Stimulated activated CD4-positive, alpha-beta T cell treated with anti-CD3 and anti-CD28 coated beads, Interleukin-12 subunit alpha, Interleukin-12 subunit beta, amount 100 ng/mL, for 48 hours (primary cell): ENCODE measurements around the gene OSBPL1A.
A peak's percentile ranks its signal among the peaks of the same experiment; 100 is the strongest.
"Not testable (repeated sequence)": the region's sequence is repeated elsewhere in the genome, so short reads cannot be mapped to it uniquely, and the experiment has no call there.

ENCODE experiments used
- DNase-seq, 3 donors: peaks; one replicate each; pipeline ENCODE4 v3.0.0-alpha.2; 2020; ENCODE audit warnings: low read depth in 2 of 3, low spot score in 1 of 3

The OSBPL1A gene

GRCh38 chr18:24189664-24190346 lies 207.8 kb downstream of the OSBPL1A start:
- no peak for DNase-seq

GRCh38 chr18:24189007-24189528 lies 208.6 kb downstream of the OSBPL1A start:
- no peak for DNase-seq

GRCh38 chr18:24188120-24188519 lies 209.5 kb downstream of the OSBPL1A start:
- no peak for DNase-seq

- no peak for DNase-seq
Measured at GRCh38 chr18:24187689-24188088, 209.9 kb downstream of the OSBPL1A start.

- DNase-seq = no peak
Measured at GRCh38 chr18:24187049-24187448, 210.6 kb downstream of the OSBPL1A start.

- DNase-seq = no peak
Measured at GRCh38 chr18:24185805-24186204, 211.8 kb downstream of the OSBPL1A start.

- no peak for DNase-seq
Measured at GRCh38 chr18:24181806-24182205, 215.8 kb downstream of the OSBPL1A start.

- no peak for DNase-seq
Measured at GRCh38 chr18:24180048-24180447, 217.6 kb downstream of the OSBPL1A start.

GRCh38 chr18:24177499-24178133 lies 220.0 kb downstream of the OSBPL1A start:
- no peak for DNase-seq

GRCh38 chr18:24176727-24177416 lies 220.8 kb downstream of the OSBPL1A start:
- DNase-seq = peak; percentile 18 to 52 (median 43)

- no peak for DNase-seq
Measured at GRCh38 chr18:24173997-24174396, 223.6 kb downstream of the OSBPL1A start.

- peak in 1 of 3 donors; percentile 7 for DNase-seq
Measured at GRCh38 chr18:24170360-24170759, 227.3 kb downstream of the OSBPL1A start.

GRCh38 chr18:24168496-24168895 lies 229.1 kb downstream of the OSBPL1A start:
- DNase-seq = no peak

GRCh38 chr18:24161304-24161703 lies 236.3 kb downstream of the OSBPL1A start:
- DNase-seq = no peak

- DNase-seq = no peak
Measured at GRCh38 chr18:24160086-24160485, 237.5 kb downstream of the OSBPL1A start.

- no peak for DNase-seq
Measured at GRCh38 chr18:24157855-24158254, 239.8 kb downstream of the OSBPL1A start.

GRCh38 chr18:24153397-24153796 lies 244.2 kb downstream of the OSBPL1A start:
- DNase-seq = no peak

- not testable (repeated sequence) for DNase-seq
Measured at GRCh38 chr18:24149591-24149990, 248.0 kb downstream of the OSBPL1A start.

GRCh38 chr18:24142376-24142775 lies 255.2 kb downstream of the OSBPL1A start:
- no peak for DNase-seq

- DNase-seq = no peak
Measured at GRCh38 chr18:24140697-24141096, 256.9 kb downstream of the OSBPL1A start.

- peak; percentile 57 to 67 (median 60) for DNase-seq
Measured at GRCh38 chr18:24138789-24139616, 258.6 kb downstream of the OSBPL1A start, which contains the start of gene CABYR. TSS of gene CABYR (plus strand) at chr18:24139062. CDS start at chr18:24143115, 4,053 bp downstream.
